ENCODE data around the gene ZNF346. TPM values are rescaled to one million over a fixed set of nuclear protein-coding genes. Genes with fewer than 3 reads are reported as not detected.
"Not testable (repeated sequence)": the region's sequence is repeated elsewhere in the genome, so short reads cannot be mapped to it uniquely, and the experiment has no call there.

The ZNF346 gene
- total and polyA plus RNA-seq, 5 donors from 2014 or later, result 10.5 to 24.2 (median 15.3) TPM

- H3K4me3 ChIP-seq (ENCODE audit: low read depth, low read length), result no peak overlapping the region
- Mint-ChIP-seq H3K4me1 (peaks cover 19 to 61% (median 53%) of the 10 kb centered on the region in 4 donors), H3K9me3 (peaks cover 0 to 4% (median 0%) of the 10 kb centered on the region in 7 donors), H3K27ac (no peak overlapping the region), H3K36me3 (peaks cover 16% of the 10 kb centered on the region), H3K27me3 (no peaks in the 10 kb centered on the region), H3K4me3 (no peak overlapping the region)
- ATAC-seq (ENCODE audit: low read depth in 2 of 2) (no peak), DNase-seq (no peak)
- H3K27me3 ChIP-seq (ENCODE audit: control insufficient read depth, insufficient read depth, low read length), result no peaks in the 10 kb centered on the region
- no peaks in the 10 kb centered on the region for H3K9me3 ChIP-seq (ENCODE audit: control insufficient read depth in 2 of 2, low read length in 2 of 2)
- H3K4me1 ChIP-seq (ENCODE audit: control insufficient read depth, insufficient read depth, low read length, poor library complexity, severe bottlenecking), result peaks cover 9% of the 10 kb centered on the region
- H3K27ac ChIP-seq (ENCODE audit: insufficient read depth, low read length, poor library complexity, severe bottlenecking), result no peak overlapping the region
- H3K36me3 ChIP-seq (ENCODE audit: control insufficient read depth, insufficient read depth, low read length), result peaks cover 4% of the 10 kb centered on the region
Measured at GRCh38 chr5:176998828-176999227, 23.7 kb upstream of the ZNF346 start.

- H3K36me3 ChIP-seq (ENCODE audit: control insufficient read depth, insufficient read depth, low read length); H3K36me3 Mint-ChIP-seq; H3K27me3 Mint-ChIP-seq; H3K27me3 ChIP-seq (ENCODE audit: control insufficient read depth, insufficient read depth, low read length); ATAC-seq (ENCODE audit: low read depth in 2 of 2); H3K9me3 Mint-ChIP-seq; H3K27ac ChIP-seq (ENCODE audit: insufficient read depth, low read length, poor library complexity, severe bottlenecking); DNase-seq; H3K4me3 ChIP-seq (ENCODE audit: low read depth, low read length); H3K9me3 ChIP-seq (ENCODE audit: control insufficient read depth in 2 of 2, low read length in 2 of 2); H3K4me3 Mint-ChIP-seq: not testable (repeated sequence)
- Mint-ChIP-seq H3K4me1 (peaks cover 26 to 63% (median 54%) of the 10 kb centered on the region in 4 donors), H3K27ac (peak overlapping the region in 1 of 3 donors; percentile 17)
- H3K4me1 ChIP-seq (ENCODE audit: control insufficient read depth, insufficient read depth, low read length, poor library complexity, severe bottlenecking), result peaks cover 12% of the 10 kb centered on the region
Measured at GRCh38 chr5:176999526-176999925, 23.0 kb upstream of the ZNF346 start.

- peaks cover 5% of the 10 kb centered on the region for H3K27me3 Mint-ChIP-seq
- peaks cover 2% of the 10 kb centered on the region for H3K36me3 ChIP-seq (ENCODE audit: control insufficient read depth, insufficient read depth, low read length)
- peak overlapping the region in 1 of 3 donors; percentile 32 for H3K27ac Mint-ChIP-seq
- H3K9me3 Mint-ChIP-seq, result peaks cover 0 to 2% (median 0%) of the 10 kb centered on the region in 7 donors
- no peaks in the 10 kb centered on the region for H3K9me3 ChIP-seq (ENCODE audit: control insufficient read depth in 2 of 2, low read length in 2 of 2)
- H3K4me1 Mint-ChIP-seq, result peaks cover 27 to 58% (median 42%) of the 10 kb centered on the region in 4 donors
- peak overlapping the region; percentile 10 to 95 (median 93) for H3K4me3 Mint-ChIP-seq
- H3K27ac ChIP-seq (ENCODE audit: insufficient read depth, low read length, poor library complexity, severe bottlenecking), result no peak overlapping the region
- peaks cover 22% of the 10 kb centered on the region for H3K4me1 ChIP-seq (ENCODE audit: control insufficient read depth, insufficient read depth, low read length, poor library complexity, severe bottlenecking)
- H3K4me3 ChIP-seq (ENCODE audit: low read depth, low read length), result no peak overlapping the region
- H3K27me3 ChIP-seq (ENCODE audit: control insufficient read depth, insufficient read depth, low read length), result no peaks in the 10 kb centered on the region
- DNase-seq (no peak), ATAC-seq (ENCODE audit: low read depth in 2 of 2) (no peak)
- no peaks in the 10 kb centered on the region for H3K36me3 Mint-ChIP-seq
Measured at GRCh38 chr5:177003649-177004048, 18.8 kb upstream of the ZNF346 start.

- Mint-ChIP-seq H3K9me3 (peaks cover 0 to 2% (median 0%) of the 10 kb centered on the region in 7 donors), H3K36me3 (no peaks in the 10 kb centered on the region), H3K4me1 (peaks cover 21 to 54% (median 36%) of the 10 kb centered on the region in 4 donors), H3K27ac (peak overlapping the region in 2 of 3 donors; percentile 95 to 96), H3K27me3 (peaks cover 5% of the 10 kb centered on the region), H3K4me3 (peak overlapping the region; percentile 92 to 99 (median 94))
- H3K4me3 ChIP-seq (ENCODE audit: low read depth, low read length), result peak overlapping the region; percentile 86
- H3K27me3 ChIP-seq (ENCODE audit: control insufficient read depth, insufficient read depth, low read length), result no peaks in the 10 kb centered on the region
- ATAC-seq (ENCODE audit: low read depth in 2 of 2), result no peak
- peaks cover 22% of the 10 kb centered on the region for H3K4me1 ChIP-seq (ENCODE audit: control insufficient read depth, insufficient read depth, low read length, poor library complexity, severe bottlenecking)
- no peaks in the 10 kb centered on the region for H3K36me3 ChIP-seq (ENCODE audit: control insufficient read depth, insufficient read depth, low read length)
- H3K27ac ChIP-seq (ENCODE audit: insufficient read depth, low read length, poor library complexity, severe bottlenecking), result peak overlapping the region; percentile 21
- DNase-seq, result no peak
- H3K9me3 ChIP-seq (ENCODE audit: control insufficient read depth in 2 of 2, low read length in 2 of 2), result no peaks in the 10 kb centered on the region
Measured at GRCh38 chr5:177004961-177005360, 17.5 kb upstream of the ZNF346 start.

GRCh38 chr5:177005619-177006264 lies 16.8 kb upstream of the ZNF346 start:
- Histone ChIP-seq H3K4me3 (ENCODE audit: low read depth, low read length) (peak overlapping the region; percentile 86), H3K9me3 (ENCODE audit: control insufficient read depth in 2 of 2, low read length in 2 of 2) (no peaks in the 10 kb centered on the region), H3K36me3 (ENCODE audit: control insufficient read depth, insufficient read depth, low read length) (no peaks in the 10 kb centered on the region), H3K4me1 (ENCODE audit: control insufficient read depth, insufficient read depth, low read length, poor library complexity, severe bottlenecking) (peaks cover 22% of the 10 kb centered on the region), H3K27ac (ENCODE audit: insufficient read depth, low read length, poor library complexity, severe bottlenecking) (peak overlapping the region; percentile 80), H3K27me3 (ENCODE audit: control insufficient read depth, insufficient read depth, low read length) (no peaks in the 10 kb centered on the region)
- peak overlapping the region; percentile 66 to 96 (median 95) for H3K27ac Mint-ChIP-seq
- peak; percentile 34 to 67 (median 57) for DNase-seq
- H3K27me3 Mint-ChIP-seq, result peaks cover 5% of the 10 kb centered on the region
- H3K4me3 Mint-ChIP-seq, result peak overlapping the region; percentile 92 to 99 (median 94)
- peak; percentile 61 to 64 for ATAC-seq (ENCODE audit: low read depth in 2 of 2)
- peaks cover 21 to 48% (median 34%) of the 10 kb centered on the region in 4 donors for H3K4me1 Mint-ChIP-seq
- no peaks in the 10 kb centered on the region for H3K36me3 Mint-ChIP-seq
- H3K9me3 Mint-ChIP-seq, result peaks cover 0 to 2% (median 0%) of the 10 kb centered on the region in 7 donors

GRCh38 chr5:177006265-177006972 lies 16.1 kb upstream of the ZNF346 start, which contains the start of gene UIMC1:
Gene UIMC1 (minus strand): TSS chr5:177006779. CDS start chr5:176982615, 24,164 bp downstream.
- peak; percentile 82 to 95 (median 89) for DNase-seq
- no peaks in the 10 kb centered on the region for H3K9me3 ChIP-seq (ENCODE audit: control insufficient read depth in 2 of 2, low read length in 2 of 2)
- Mint-ChIP-seq H3K36me3 (no peaks in the 10 kb centered on the region), H3K27ac (peak within 1 kb of the TSS; percentile 76 to 96 (median 95)), H3K4me3 (peak within 1 kb of the TSS; percentile 92 to 99 (median 94)), H3K4me1 (peaks cover 16 to 42% (median 29%) of the 10 kb centered on the region in 4 donors), H3K9me3 (peaks cover 0 to 2% (median 0%) of the 10 kb centered on the region in 7 donors), H3K27me3 (peaks cover 5% of the 10 kb centered on the region)
- H3K4me3 ChIP-seq (ENCODE audit: low read depth, low read length), result peak within 1 kb of the TSS; percentile 94
- H3K4me1 ChIP-seq (ENCODE audit: control insufficient read depth, insufficient read depth, low read length, poor library complexity, severe bottlenecking), result peaks cover 22% of the 10 kb centered on the region
- no peaks in the 10 kb centered on the region for H3K36me3 ChIP-seq (ENCODE audit: control insufficient read depth, insufficient read depth, low read length)
- peak within 1 kb of the TSS; percentile 80 for H3K27ac ChIP-seq (ENCODE audit: insufficient read depth, low read length, poor library complexity, severe bottlenecking)
- H3K27me3 ChIP-seq (ENCODE audit: control insufficient read depth, insufficient read depth, low read length), result no peaks in the 10 kb centered on the region
- ATAC-seq (ENCODE audit: low read depth in 2 of 2), result peak; percentile 82 to 85

GRCh38 chr5:177008716-177009115 lies 13.8 kb upstream of the ZNF346 start:
- peaks cover 12 to 35% (median 24%) of the 10 kb centered on the region in 4 donors for H3K4me1 Mint-ChIP-seq
- H3K9me3 Mint-ChIP-seq, result peaks cover 0 to 2% (median 0%) of the 10 kb centered on the region in 7 donors
- peaks cover 5% of the 10 kb centered on the region for H3K27me3 Mint-ChIP-seq
- Histone ChIP-seq H3K4me1 (ENCODE audit: control insufficient read depth, insufficient read depth, low read length, poor library complexity, severe bottlenecking) (peaks cover 22% of the 10 kb centered on the region), H3K4me3 (ENCODE audit: low read depth, low read length) (no peak overlapping the region), H3K27ac (ENCODE audit: insufficient read depth, low read length, poor library complexity, severe bottlenecking) (no peak overlapping the region), H3K9me3 (ENCODE audit: control insufficient read depth in 2 of 2, low read length in 2 of 2) (no peaks in the 10 kb centered on the region), H3K27me3 (ENCODE audit: control insufficient read depth, insufficient read depth, low read length) (no peaks in the 10 kb centered on the region), H3K36me3 (ENCODE audit: control insufficient read depth, insufficient read depth, low read length) (no peaks in the 10 kb centered on the region)
- peak overlapping the region; percentile 74 to 92 (median 87) for H3K4me3 Mint-ChIP-seq
- H3K27ac Mint-ChIP-seq, result no peak overlapping the region
- ATAC-seq (ENCODE audit: low read depth in 2 of 2), result no peak
- DNase-seq, result no peak
- no peaks in the 10 kb centered on the region for H3K36me3 Mint-ChIP-seq

Data from CD4-positive, CD25-positive, alpha-beta regulatory T cell (primary cell).